K562 (cell line): Measurements from ENCODE around the gene FRMD4A. TPM values are rescaled to one million over a fixed set of nuclear protein-coding genes. Genes with fewer than 3 reads are reported as not detected.

Experiments
- ATAC-seq: fragments of 200-7000 bp; cut with Tn5 transposase; 3 replicates; pipeline ENCODE4 v1.9.1; 2020; ENCODE audit warnings: moderate library complexity
- BruUV-seq: library from RNA; stranded (reverse); fragments of 400-500 nt; replicated peaks from 2 replicates; lab custom pipeline; 2021; lab: Mats Ljungman, UMichigan
- CTCF ChIA-PET: fragments of 300-600 bp; formaldehyde crosslinking; extraction: SDS; loops from one replicate; lab custom pipeline; 2021; ENCODE audit warnings: low intra/inter-chr PET ratio; lab: Yijun Ruan, JAX
- POLR2A ChIA-PET: fragments of 300-600, 350-650 bp; sonication (Branson Sonifier 250); formaldehyde crosslinking; extraction: SDS; loops from one replicate; lab custom pipeline; 2021; ENCODE audit warnings: antibody characterized with exemption, inconsistent platforms; lab: Yijun Ruan, JAX
- DNase-seq, 4 experiments: peaks; one replicate each; pipeline versions ENCODE4 v3.0.0 to v3.0.0-alpha.2; 2011 to 2018; ENCODE audit warnings: low spot score in 3 of 4, mixed read lengths in 3 of 4; ENCODE audit errors: extremely low read depth in 1 of 4
- FAIRE-seq: peaks from 2 replicates; lab custom pipeline; 2011; peaks lifted over from hg19 to GRCh38; lab: Jason Lieb, UNC
- H2AFZ ChIP-seq: 2 replicates; pipeline ENCODE4 v1.6.0; 2011; ENCODE audit warnings: low read depth, low read length, control low read depth, inconsistent platforms
- H3K27ac ChIP-seq: fragments of 200-600 bp; 3 replicates; pipeline ENCODE4 v1.8.0; 2011; ENCODE audit warnings: low read depth, mild to moderate bottlenecking, control low read depth, inconsistent platforms, low read length, moderate library complexity, mixed read lengths; ENCODE audit errors: extremely low read depth
- H3K27me3 ChIP-seq, 2 experiments: fragments of 300-600 bp in 1 of 2; 2 replicates in 1 of 2; 3 replicates in 1 of 2; pipeline versions ENCODE4 v1.6.0 to v1.8.0; 2011; ENCODE audit warnings: inconsistent platforms in 2 of 2, low read length in 2 of 2, mild to moderate bottlenecking in 1 of 2, mixed read lengths in 1 of 2, moderate library complexity in 1 of 2; ENCODE audit not compliant: control insufficient read depth in 2 of 2, insufficient read depth in 2 of 2
- H3K36me3 ChIP-seq: fragments of 300-600 bp; 3 replicates; pipeline ENCODE4 v1.8.0; 2011; ENCODE audit warnings: mild to moderate bottlenecking, low read length, inconsistent platforms; ENCODE audit not compliant: control insufficient read depth, insufficient read depth
- H3K4me1 ChIP-seq, 2 experiments: fragments of 200-600 bp in 1 of 2; replicated peaks in 1 of 2; 2 replicates in 1 of 2; 3 replicates in 1 of 2; pipeline versions ENCODE4 v1.5.1 to v1.8.0; 2011; ENCODE audit warnings: inconsistent platforms in 2 of 2, low read length in 2 of 2, mild to moderate bottlenecking in 1 of 2, mixed read lengths in 1 of 2, moderate library complexity in 1 of 2; ENCODE audit not compliant: control insufficient read depth in 2 of 2, insufficient read depth in 2 of 2
- H3K4me2 ChIP-seq: 2 replicates; pipeline ENCODE4 v1.6.1; 2011; ENCODE audit warnings: low read length, control low read depth, inconsistent platforms, mixed read lengths; ENCODE audit not compliant: insufficient read depth
- H3K4me3 ChIP-seq: fragments of 200-600 bp; sonication (generic), shearing (Covaris generic); 2 replicates; pipeline ENCODE4 v1.5.1; 2016; ENCODE audit warnings: control low read depth, inconsistent platforms
- H3K79me2 ChIP-seq: fragments of 200-600 bp; 3 replicates; pipeline ENCODE4 v1.8.0; 2011; ENCODE audit warnings: low read length, inconsistent platforms; ENCODE audit not compliant: control insufficient read depth, insufficient read depth
- H3K9ac ChIP-seq, 2 experiments: 2 replicates each; pipeline versions ENCODE4 v1.6.0 to v1.6.1; 2011; ENCODE audit warnings: low read depth in 2 of 2, low read length in 2 of 2, control low read depth in 1 of 2, inconsistent platforms in 1 of 2, mild to moderate bottlenecking in 1 of 2, mixed read lengths in 1 of 2; ENCODE audit not compliant: insufficient read depth in 1 of 2
- H3K9me1 ChIP-seq: one replicate; pipeline ENCODE4 v1.6.0; 2011; ENCODE audit warnings: inconsistent platforms, mild to moderate bottlenecking, low read length, moderate library complexity; ENCODE audit not compliant: control insufficient read depth, insufficient read depth
- H3K9me3 ChIP-seq: replicated peaks from 2 replicates; pipeline ENCODE4 v1.5.1; 2011; ENCODE audit warnings: low read depth, low read length, inconsistent platforms; ENCODE audit not compliant: control insufficient read depth, insufficient read depth
- H4K20me1 ChIP-seq: replicated peaks from 2 replicates; pipeline ENCODE4 v1.6.1; 2011; ENCODE audit warnings: low read length, inconsistent platforms, mixed read lengths; ENCODE audit not compliant: control insufficient read depth, insufficient read depth
- CTCFL ChIP-seq: IDR thresholded peaks from 2 replicates; pipeline ENCODE4 v1.6.1; 2011; ENCODE audit warnings: borderline replicate concordance, low read depth, mild to moderate bottlenecking, moderate library complexity, low read length; ENCODE audit not compliant: insufficient read depth, poor library complexity, severe bottlenecking
- CXXC5 ChIP-seq: fragments of 250-450 bp; sonication (Bioruptor Pico); IDR thresholded peaks from 2 replicates; pipeline ENCODE4 v1.8.0; 2022; ENCODE audit warnings: inconsistent platforms, mild to moderate bottlenecking, moderate library complexity
- DLX4 ChIP-seq: fragments of 250-450 bp; sonication (Bioruptor Pico); IDR thresholded peaks from 2 replicates; pipeline ENCODE4 v1.6.1; 2021; ENCODE audit warnings: mild to moderate bottlenecking
- MTF1 ChIP-seq: fragments of 250-450 bp; sonication (Bioruptor Pico); IDR thresholded peaks from 2 replicates; pipeline ENCODE4 v1.9.0; 2021; ENCODE audit warnings: moderate library complexity, mild to moderate bottlenecking, inconsistent platforms, borderline replicate concordance
- SNAPC5 ChIP-seq: fragments of 250-450 bp; sonication (Bioruptor Pico); IDR thresholded peaks from 2 replicates; pipeline ENCODE4 v1.8.0; 2021; ENCODE audit warnings: moderate library complexity, mild to moderate bottlenecking, inconsistent platforms
- TSC22D4 ChIP-seq: fragments of 450-650 bp; IDR thresholded peaks from 2 replicates; pipeline ENCODE4 v1.6.1; 2016; ENCODE audit warnings: missing genetic modification characterization, missing biosample characterization, control low read depth
- ZNF24 ChIP-seq: fragments of 450-650 bp; IDR thresholded peaks from 2 replicates; pipeline ENCODE4 v1.6.1; 2016
- in situ Hi-C: fragments of 300-500 bp; cut with MboI; formaldehyde crosslinking; loops from 4 replicates; pipeline ENCODE4 v1.15.0; 2018; ENCODE audit warnings: inconsistent platforms, mixed read lengths
- intact Hi-C: fragments of 100-400 bp; cut with micrococcal nuclease; formaldehyde crosslinking; loops from 2 replicates; pipeline ENCODE4 v1.14.2; 2022
- polyA plus RNA-seq, 8 experiments: library from polyadenylated mRNA; depleted of rRNA in 4 of 8; stranded (reverse) in 5 of 8; unstranded in 3 of 8; fragments of >200 nt; fragmentation: Nextera tagmentation in 2 of 8; fragmentation: Illumina TruSeq in 1 of 8; extraction: Ambion mirVana in 2 of 8; extraction: Trizol in 1 of 8; gene quantifications; 2 replicates each; pipeline versions ENCODE4 v1.2.1 to v1.2.3, GENCODE V29; 2011 to 2014; ENCODE audit warnings: inconsistent platforms in 1 of 8, missing spikeins in 1 of 8
- total RNA-seq, 7 experiments: library from RNA; depleted of rRNA in 6 of 7; stranded (reverse); fragments of >200 nt in 6 of 7; fragmentation: Illumina TruSeq in 2 of 7; extraction: Trizol in 2 of 7; gene quantifications; 2 replicates each; pipeline versions ENCODE4 v1.2.1 to v1.2.3, GENCODE V29; 2011 to 2021; ENCODE audit warnings: low replicate concordance in 1 of 7

Gene FRMD4A
- total and polyA plus RNA-seq, 9 of the 15 experiments (the other 6 are each of a cell fraction or from before 2014, with no cell fraction given) = 0.80 to 5.2 (median 3.0) TPM

GRCh38 chr10:14116837-14117236 is 213.9 kb downstream of the FRMD4A start:
- FAIRE-seq = no peak

More at GRCh38 chr10:14116837-14117236, 213.9 kb downstream of the FRMD4A start:
- no peak for DNase-seq
- no peak for TF ChIP-seq SNAPC5 (CRISPR knock-in tag)
- TF ChIP-seq TSC22D4 (tag) = no peak
- no peak for TF ChIP-seq CTCFL
- TF ChIP-seq CXXC5 (CRISPR knock-in tag) = no peak
- no peak for TF ChIP-seq DLX4
- no peak for TF ChIP-seq ZNF24
- TF ChIP-seq MTF1 = no peak
- Histone ChIP-seq H3K79me2 (no peaks in the 10 kb centered on the region), H4K20me1 (no peaks in the 10 kb centered on the region), H3K36me3 (no peaks in the 10 kb centered on the region), H3K9ac (no peak overlapping the region), H3K4me2 (no peak overlapping the region), H3K4me3 (no peak overlapping the region), H3K4me1 (no peaks in the 10 kb centered on the region), H2AFZ (no peak overlapping the region), H3K9me3 (no peaks in the 10 kb centered on the region), H3K27me3 (peaks cover 0 to 20% of the 10 kb centered on the region in 2 experiments; a peak in 4 of 5 replicates), H3K27ac (no peak overlapping the region), H3K9me1 (no peaks in the 10 kb centered on the region)
- ChIA-PET CTCF (no interaction called here), POLR2A (no interaction called here)
- BruUV-seq = no TSS peak
- in situ Hi-C loops = no loop called here
- ATAC-seq = no peak
- intact Hi-C loops = no loop called here
